ENCODE results near the gene GPAT3.

GPAT3 gene

GRCh38 chr4:83646538-83647239 is 110.8 kb downstream of the GPAT3 start:
- no peak for DNase-seq

GRCh38 chr4:83651846-83652245 is 115.9 kb downstream of the GPAT3 start:
- DNase-seq = no peak
